Measurements from ENCODE around the gene UVRAG. TPM values are rescaled to one million over a fixed set of nuclear protein-coding genes. Genes with fewer than 3 reads are reported as not detected.

The UVRAG gene
- polyA plus RNA-seq, 1 donor, result 9.7 TPM

DNA sequence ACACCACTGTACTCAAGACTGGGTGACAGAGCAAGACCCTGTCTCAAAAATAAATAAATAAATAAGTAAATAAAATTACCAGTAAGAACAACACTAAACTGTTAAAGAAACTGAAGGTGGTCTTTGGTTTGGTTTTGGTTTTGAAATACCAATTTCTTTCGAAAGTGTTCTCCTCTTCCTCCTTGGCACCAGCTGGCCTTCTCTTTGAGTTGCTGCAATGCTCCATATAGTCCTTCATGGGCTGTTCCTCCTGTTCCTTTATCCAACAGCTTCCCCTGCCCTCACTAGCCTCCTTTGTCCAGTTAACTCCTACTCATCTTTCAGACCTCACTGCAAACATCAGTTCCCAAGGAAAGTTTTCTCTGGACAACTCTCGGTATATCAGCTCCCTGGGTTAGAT lies 5.0 kb upstream of the UVRAG start:
- DNase-seq, result no peak

DNA sequence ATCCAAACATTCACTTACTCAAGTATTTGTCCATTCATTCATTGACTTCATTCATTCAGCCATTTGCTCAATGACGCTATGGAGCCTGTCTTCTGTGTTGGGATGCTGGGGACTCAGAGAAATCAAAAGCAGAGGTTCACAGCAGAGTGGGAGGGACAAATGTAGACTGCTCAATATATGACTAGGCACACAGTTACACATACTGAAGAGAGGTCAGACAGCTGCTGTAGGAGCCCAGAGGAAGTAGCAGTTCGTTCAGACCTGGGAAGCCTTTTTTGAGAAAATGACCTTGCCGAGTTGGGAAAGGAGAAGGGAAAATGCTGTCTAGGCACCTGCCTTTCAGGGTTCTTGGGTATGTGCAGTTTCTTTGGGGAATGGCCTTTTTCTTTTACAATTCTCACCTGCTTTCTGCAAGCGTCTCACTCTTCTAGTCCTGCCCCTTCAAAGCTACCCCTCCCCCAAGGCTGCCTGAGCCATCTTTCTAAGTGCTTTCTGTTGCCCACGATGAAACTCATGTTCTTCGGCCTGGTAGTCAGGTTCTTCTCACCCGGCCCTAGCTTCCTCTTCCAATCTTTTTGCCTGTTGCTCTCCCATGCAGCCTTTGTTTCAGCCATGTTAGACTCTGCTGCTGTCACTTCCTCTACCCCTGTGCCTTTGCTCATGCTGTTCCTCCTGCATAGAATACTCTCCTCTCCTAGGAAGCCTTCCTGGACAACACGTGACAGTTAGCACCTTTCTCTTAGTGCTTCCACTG lies 4.2 kb upstream of the UVRAG start:
- no peak for DNase-seq

DNA sequence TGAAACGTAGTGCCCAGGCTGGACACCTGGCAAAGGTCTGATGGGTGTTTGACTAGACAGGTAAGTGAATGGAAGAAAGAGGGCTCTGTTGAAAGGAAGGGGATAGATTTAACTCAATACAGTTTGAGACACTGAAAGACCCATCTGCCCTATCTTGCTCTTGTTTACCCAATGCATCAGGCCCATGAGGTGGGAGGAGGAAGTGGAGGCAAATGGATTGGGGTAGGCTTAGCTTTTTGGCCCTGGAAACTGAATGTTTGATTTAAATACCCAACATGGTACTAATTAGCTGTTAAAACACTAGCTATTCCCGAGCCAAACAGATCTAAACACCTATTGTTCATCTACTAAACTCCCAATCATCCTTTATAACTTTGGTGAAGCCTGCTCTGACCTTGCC lies 3.5 kb upstream of the UVRAG start:
- no peak for DNase-seq

DNA sequence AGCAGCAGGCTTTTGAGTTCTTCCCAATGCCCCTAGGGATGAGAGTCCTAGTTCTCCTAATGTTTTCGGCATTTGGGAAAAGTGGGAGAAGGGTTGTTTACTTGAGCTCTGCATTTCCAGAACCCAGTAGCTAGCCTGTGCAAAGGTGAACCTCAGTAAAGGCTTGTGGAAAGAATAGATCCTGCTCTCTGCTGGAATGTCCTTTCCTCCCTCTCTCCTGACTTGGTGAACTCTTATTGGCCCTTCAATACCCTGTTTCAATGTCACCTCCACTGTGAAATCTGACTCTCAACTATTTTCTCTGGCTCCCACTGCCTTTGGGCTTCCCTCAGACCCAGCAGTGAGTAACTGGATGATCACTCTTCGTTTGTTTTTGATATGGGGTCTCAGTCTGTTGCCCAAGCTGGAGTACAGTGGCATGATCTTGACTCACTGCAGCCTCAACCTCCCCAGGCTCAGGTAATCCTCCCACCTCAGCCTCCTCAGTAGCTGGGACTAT lies 2.4 kb upstream of the UVRAG start:
- no peak for DNase-seq

DNA sequence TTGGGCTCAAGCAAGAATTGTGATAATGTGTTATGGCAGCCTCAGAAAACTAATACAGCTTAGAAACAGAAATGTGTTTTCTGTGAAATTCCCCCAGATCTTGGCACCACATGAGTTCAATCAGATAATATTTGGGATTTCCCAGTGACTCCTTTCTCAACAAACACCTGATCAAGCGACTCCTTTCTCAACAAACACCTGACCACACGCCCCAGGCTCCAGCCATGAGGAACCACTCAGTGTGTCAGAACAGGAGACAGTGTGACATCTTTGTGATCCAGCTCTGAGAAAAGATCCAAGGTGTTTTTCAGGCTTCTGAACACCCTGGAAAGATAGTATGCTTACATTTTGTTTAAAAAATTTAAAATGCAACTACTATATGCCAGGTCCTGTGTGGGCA lies 1.9 kb upstream of the UVRAG start:
- no peak for DNase-seq

DNA sequence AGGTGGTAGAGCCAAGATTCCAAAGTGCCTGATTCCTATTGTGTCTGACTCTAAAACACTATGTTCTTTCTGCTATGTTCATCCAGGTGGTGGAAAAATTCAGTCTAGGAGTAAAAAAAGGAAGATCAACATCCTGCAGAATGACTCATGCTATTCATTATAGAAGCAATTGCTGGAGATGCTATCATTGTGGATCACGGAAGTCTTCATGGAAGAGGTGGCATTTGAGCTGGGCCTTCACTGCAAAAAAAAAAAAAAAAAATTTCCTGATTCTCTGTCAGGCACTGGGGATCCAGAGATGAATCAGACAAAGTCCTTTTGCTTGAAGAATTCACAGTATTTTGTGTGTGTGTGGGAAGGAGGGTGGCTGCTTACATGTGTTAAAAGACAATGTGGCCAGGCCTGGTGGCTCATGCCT lies 1.4 kb upstream of the UVRAG start:
- DNase-seq, result no peak

DNA sequence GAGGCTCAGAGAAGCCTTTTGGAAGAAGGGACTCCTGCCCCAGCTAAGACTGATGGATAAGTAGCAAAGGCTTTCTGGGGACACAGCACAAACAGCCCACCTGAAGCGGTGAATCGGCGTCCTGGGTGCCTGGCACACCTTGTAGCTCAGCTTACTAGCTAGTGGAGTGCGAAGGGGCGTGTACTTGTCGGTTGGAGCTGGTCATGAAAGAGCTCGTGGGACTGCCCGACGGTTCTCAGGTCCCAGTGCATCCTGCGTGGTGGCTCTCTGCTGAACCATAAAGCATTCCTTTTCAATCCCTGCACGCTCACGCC lies 690 bp upstream of the UVRAG start:
- no peak for DNase-seq

DNA sequence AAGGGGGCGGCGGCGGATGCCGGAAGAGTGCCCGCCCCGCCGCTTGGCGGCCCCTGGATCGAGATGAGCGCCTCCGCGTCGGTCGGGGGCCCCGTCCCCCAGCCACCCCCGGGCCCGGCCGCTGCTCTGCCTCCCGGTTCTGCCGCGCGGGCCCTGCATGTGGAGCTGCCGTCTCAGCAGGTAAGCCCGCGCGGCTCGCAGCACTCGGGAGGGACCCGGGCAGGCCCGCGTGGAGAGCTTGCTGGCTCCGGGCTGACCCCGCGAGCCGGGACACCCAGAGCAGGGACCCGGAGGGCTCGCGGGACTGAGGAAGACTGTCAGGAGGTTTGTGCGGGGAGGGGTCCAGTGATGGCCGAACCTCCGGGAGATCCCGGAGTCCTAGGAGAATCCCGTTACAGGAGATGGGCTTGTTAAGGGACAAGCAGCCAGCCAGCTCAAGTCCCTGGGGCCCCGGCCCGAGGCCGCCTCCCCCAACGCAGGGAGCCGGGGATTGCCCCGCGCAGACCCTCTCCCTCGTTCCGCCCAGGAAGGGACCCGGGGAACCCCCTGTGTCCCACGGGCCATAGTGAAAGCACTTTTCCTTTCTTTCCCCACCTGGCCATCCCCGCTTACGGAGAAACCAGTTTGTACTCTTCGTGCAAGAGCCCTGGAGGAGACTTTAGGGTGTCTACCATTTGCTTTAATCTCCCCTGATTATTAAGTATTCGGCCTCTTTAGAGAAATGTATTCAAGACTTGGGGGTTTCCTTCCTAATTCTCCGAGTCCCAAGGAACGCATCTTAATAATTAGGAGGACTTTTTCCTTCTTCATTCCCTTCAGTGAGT lies 547 bp downstream of the UVRAG start:
- DNase-seq, result peak; percentile 42

DNA sequence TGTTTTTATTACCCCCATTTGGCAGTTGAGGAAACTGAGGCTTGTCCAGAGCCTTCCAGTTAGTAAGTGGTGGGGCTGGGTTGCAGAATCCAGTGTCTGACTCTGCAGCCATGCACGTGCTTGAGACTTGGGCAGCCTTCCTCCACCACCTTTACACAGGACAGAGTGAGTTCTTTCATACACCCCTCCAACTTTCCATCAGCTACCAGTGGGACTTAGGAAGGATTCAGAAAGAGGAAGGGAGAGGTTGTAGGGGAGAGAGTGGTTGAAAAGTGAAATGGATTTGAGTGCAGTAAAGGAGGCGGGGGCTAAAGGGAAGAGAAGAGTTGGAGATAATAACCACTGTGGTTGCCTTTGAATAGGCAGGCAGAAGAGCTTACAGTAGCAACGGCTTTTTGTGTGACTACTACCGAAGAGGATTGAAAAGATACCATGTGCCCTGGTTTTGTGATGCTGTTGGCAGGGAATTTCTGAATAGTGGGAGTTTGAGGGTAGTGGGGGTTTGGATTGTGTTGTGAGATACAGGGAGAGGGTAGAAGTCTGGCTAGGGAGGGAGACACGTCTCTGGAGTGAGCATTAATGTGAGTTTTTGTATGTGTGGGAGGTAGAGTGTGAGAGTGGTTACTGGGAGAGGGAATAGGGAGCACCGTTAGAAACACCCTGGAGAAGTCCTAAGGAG lies 1.7 kb downstream of the UVRAG start:
- DNase-seq, result no peak

DNA sequence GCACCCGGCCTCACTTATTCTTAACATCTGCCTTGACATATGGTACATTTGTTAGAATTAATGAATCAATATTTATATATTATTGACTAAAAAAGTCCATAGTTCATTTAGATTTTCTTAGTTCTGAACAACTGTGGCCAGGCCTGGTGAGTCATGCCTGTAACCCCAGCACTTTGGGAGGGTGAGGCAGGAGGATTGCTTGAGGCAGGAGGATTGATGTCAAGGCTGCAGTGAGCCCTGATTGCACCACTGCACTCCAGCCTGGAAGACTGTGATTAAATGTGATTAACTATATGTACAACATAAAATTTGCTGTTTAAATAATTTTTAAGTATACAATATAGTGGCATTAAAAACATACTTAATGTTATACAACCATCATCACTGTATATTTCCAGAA lies 5.6 kb downstream of the UVRAG start:
- DNase-seq, result no peak

DNA sequence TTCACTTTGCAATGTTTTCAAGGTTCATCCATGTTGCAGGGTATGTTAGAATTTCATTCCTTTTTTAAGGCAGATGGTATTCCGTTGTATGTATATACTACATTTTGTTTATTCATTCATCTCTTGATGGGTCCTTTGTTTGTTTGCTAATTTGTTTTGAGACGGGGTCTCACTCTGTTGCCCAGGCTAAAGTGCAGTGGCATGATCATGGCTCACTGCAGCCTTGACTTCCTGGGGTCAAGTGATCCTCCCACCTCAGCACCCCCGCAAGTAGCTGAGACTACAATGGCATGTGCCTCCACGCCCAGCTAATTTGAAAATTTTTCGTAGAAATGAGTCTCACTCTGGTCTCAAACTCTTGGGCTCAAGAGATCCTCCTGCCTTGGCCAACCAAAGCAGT lies 6.2 kb downstream of the UVRAG start:
- no peak for DNase-seq

DNA sequence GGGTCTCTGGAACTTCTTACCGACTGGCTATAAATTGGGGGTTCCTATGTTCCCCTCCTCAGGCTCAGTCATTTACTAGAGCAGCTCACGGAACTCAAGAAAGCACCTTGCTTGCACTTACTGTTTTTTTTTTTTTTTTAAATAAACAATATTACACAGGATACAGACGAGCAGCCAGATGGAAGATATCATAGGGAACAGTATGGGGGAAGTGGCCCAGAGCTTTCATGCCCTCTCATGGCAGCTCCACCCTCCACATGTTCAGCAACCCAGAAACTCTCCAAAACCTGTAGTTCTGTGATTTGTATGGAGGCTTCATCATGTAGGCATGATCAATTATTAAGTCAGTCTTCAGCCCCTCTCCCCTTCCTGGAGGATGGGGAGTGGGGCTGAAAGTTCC lies 7.5 kb downstream of the UVRAG start:
- DNase-seq, result no peak

DNA sequence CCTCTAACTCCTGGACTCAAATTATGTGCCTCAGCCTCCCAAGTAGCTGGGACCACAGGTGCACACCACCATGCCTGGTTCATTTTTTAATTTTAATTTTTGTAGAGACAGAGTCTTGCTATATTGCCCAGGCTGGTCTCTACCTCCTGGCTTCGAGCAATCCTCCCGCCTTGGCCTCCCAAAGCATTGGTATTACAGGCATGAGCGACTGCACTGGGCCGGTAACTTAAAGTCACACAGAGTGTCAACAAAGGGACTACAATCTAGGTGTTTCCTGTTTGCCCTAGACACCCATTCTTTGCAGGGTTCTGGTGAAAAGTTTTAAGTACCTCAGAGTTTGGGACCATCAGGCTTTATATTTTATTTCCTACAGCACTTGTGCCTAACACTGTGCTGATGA lies 8.4 kb downstream of the UVRAG start:
- DNase-seq, result no peak

DNA sequence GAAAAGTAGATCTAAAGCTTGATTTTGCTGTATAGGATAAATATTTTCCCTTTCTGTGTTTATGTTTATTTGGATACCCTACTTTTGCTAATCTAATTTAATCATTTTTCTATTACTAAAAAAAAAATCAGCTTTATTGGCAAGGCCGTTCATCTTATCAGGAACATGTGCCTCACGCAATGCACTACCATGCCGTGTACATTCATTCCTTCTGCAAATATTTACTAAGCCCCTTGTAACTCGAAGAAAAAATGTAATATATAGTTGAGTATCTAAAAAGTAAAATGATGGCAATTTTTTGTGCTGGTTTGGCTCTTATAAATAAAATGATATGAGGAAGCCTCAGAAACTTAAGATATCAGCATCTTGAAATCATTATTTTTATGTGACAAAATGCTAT lies 8.9 kb downstream of the UVRAG start:
- no peak for DNase-seq

DNA sequence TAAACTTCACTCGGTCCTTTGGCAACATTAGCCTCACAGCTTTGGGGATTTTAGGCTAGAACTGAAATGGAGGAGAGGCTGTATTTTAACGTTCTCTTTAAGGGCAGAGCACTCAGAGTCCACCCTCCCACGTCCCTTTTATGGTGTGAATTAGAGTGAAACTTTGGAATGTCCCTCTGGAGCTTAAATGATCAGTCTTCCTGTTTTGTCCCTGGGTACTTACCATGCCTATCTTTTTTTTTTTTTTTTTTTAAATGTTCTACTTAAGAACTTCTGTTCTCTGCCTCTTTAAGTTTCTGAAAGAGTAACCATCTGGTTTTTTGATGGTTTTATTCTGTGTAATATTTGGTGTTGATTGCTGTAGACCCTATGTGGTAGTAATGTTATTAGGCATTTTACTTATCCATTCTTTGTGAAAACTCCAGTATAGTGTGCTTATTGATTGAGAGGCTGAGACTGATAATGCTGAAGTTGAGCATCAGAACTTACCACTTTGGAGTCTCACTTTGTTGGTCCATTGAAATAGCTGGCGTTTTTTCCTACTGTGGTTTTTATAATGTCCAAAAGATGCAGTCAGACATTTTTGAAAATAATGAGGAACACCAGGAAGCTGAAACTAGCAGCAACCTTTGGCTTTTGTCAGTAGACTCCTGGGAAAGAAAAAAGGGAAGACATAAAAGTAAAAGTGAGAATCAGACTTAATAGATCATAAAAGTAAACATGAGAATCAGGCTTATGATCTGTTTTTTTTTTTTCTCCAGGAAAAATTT lies 11.6 kb downstream of the UVRAG start:
- DNase-seq, result no peak

DNA sequence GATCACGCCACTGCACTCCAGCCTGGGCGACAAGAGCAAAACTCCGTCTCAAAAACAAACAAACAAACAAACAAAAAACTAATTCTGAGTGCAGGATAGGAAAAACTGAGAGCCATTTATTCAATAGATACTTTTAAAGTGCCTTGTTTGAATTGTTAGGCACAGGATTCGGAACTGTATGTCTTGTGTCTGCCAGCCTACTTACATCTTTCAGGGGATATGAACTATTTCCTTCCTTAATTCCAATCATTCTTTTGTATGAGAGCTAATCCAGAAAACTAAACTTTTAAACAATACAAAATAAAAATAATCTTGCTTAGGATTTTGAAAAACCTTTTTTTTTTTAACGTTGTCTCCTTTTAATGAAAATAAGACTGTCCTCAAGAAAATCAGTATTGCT lies 12.6 kb downstream of the UVRAG start:
- DNase-seq, result no peak

DNA sequence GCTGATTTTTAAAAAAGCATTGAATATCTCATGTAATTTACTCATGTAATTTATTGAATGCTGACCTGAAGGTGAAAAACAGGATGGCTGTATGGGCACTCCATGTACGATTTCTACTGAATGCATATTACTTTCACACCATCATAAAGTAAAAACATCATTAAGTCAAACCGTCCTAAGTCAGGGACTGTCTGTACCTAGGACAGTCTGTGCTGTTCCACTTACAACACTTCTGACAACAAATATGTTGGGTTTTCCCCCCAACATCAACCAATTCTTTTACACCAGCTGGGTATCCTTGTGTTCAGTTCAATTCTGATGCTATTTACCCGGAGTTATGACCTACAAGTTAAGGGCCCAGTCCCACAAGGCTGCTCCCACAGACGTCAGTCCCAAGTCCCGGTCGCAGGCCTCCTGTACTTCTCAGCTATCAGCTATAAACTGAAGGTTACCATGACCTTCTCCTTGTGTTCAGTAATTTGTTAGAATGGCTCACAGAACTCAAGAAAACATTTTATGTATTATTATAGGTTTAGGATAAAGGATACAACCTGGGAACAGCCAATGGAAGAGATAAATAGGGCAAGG lies 17.0 kb downstream of the UVRAG start:
- DNase-seq, result no peak

DNA sequence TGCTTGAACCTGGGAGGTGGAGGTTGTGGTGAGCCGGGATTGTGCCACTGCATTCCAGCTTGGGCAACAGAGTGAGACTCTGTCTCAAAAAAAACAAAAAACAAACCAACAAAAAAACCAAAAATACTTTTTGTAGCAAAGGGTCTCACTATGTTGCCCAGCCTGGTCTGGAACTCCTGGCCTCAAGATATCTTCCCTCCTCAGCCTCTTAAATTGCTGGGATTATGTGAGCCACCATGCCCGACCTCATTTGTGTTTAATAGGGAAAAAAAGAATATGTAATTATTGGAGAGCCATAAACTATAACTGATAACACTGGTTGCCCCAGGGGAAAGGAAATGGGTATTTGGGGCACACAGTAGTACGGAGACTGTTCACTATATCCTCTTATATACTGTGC lies 19.7 kb downstream of the UVRAG start:
- DNase-seq, result no peak

DNA sequence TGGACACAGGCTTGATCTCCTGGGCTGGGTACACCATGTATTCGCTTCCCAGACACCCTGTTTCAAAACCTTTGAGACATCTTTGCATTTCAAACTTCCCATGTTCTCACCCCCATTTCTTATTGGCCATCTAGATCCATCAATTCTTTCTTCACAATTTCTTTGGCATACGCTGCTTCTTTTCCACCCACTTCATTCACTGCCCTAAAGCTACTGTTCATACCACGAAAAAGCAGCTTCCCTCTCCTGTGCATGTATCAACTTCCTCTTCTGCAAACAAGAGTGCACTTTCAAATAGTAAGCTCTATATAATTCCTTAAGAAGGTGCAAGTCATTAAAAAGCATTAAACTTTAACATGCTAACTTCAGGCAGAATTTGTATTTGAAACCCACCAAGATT lies 21.4 kb downstream of the UVRAG start:
- no peak for DNase-seq

DNA sequence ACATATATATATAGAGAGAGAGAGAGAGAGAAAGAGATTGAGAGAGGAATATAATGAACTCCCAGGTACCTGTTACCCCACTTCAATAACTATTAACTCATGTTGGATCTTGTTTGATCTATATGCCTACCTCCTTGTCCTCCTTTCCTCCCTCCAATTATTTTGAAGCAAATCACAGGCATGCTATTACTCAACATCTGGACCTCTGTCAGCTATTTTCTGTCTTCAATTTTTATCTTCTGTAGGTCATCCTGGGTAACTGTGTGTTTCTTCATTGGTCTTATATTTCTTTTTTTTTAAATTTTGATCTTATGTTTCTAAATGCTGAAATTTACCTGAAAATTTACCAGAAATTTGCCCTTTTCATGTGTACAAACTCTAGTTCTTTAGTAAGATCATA lies 24.8 kb downstream of the UVRAG start:
- no peak for DNase-seq

DNA sequence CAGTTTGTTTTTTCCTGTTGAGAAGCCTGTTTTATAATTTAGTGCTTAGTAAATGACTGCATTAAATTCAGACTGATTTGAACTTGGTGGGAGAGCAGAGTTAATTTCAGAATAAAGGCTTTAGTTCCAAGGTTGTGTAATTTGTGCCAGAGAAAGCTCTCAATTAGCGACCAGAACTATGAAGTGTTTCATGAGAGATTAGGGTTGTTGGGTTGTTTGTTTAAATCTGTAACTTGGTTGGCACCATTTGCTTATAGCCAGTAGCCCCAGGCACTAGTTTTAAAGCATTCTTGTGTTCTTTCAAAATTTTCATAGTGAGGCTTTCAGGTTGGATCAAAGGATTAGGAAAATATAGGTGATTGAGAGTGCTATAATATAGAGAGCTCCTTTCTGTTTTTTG lies 25.5 kb downstream of the UVRAG start:
- DNase-seq, result no peak

DNA sequence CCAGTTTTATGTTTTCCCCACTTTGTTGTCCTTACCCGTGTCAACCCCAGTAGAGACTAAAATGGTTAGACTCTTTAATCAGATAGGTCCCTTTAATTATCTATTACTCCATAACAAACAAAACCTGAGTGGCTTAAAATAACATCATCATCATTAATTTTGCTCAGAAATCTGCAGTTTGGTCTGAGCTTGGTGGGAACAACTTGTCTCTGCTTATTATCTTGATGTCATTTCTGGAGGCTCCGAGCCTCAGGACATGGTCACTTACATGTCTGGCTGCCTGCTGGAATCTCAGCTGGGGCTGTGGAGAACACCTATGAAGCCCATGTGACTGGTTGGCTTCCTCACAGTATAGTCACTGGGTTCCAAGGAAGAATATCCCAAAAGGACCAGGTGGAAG lies 26.7 kb downstream of the UVRAG start:
- DNase-seq, result no peak

DNA sequence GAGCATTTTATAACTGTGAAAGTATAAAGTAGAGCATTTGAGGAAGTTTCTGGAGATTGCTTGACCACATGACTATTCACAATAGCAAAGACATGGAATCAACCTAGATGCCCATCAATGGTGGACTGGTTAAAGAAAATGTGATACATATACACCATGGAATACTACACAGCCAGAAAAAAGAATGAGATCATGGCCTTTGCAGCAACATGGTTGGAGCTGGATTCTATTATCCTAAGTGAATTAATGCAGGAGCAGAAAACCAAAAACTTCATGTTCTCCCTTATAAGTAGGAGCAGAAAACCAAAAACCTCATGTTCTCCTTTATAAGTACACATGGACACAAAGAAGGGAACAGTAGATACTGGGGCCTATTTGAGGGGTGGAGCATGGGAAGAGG lies 30.3 kb downstream of the UVRAG start:
- no peak for DNase-seq

Measured in hindlimb muscle (tissue), 1 donor.